ENCODE data around the gene SERPINB3.

- TF ChIP-seq POLR2A (IDR thresholded peaks at IDR 0.05; ENCODE audit: borderline replicate concordance, extremely low read depth, insufficient read depth, insufficient read length) (no peak), CTCF (IDR thresholded peaks at IDR 0.05 in 2 of 3, conservative IDR thresholded peaks at IDR 0.05 in 1 of 3; ENCODE audit: borderline replicate concordance in 1 of 3, insufficient read depth in 1 of 3, low read depth in 2 of 3, low read length in 2 of 3) (no peak), CEBPB (IDR thresholded peaks at IDR 0.05; ENCODE audit: low read depth) (no peak), RAD21 (IDR thresholded peaks at IDR 0.05; ENCODE audit: low read depth) (no peak), EZH2 (IDR thresholded peaks at IDR 0.05) (no peak), EZH2phosphoT487 (IDR thresholded peaks at IDR 0.05; ENCODE audit: borderline replicate concordance) (no peak), SIN3A (IDR thresholded peaks at IDR 0.05; ENCODE audit: low read depth) (no peak), POLR2AphosphoS5 (IDR thresholded peaks at IDR 0.05; ENCODE audit: low read depth, low read length) (no peak), SRF (IDR thresholded peaks at IDR 0.05; ENCODE audit: low read depth) (no peak)
- TF ChIP-seq, protein P1, sequence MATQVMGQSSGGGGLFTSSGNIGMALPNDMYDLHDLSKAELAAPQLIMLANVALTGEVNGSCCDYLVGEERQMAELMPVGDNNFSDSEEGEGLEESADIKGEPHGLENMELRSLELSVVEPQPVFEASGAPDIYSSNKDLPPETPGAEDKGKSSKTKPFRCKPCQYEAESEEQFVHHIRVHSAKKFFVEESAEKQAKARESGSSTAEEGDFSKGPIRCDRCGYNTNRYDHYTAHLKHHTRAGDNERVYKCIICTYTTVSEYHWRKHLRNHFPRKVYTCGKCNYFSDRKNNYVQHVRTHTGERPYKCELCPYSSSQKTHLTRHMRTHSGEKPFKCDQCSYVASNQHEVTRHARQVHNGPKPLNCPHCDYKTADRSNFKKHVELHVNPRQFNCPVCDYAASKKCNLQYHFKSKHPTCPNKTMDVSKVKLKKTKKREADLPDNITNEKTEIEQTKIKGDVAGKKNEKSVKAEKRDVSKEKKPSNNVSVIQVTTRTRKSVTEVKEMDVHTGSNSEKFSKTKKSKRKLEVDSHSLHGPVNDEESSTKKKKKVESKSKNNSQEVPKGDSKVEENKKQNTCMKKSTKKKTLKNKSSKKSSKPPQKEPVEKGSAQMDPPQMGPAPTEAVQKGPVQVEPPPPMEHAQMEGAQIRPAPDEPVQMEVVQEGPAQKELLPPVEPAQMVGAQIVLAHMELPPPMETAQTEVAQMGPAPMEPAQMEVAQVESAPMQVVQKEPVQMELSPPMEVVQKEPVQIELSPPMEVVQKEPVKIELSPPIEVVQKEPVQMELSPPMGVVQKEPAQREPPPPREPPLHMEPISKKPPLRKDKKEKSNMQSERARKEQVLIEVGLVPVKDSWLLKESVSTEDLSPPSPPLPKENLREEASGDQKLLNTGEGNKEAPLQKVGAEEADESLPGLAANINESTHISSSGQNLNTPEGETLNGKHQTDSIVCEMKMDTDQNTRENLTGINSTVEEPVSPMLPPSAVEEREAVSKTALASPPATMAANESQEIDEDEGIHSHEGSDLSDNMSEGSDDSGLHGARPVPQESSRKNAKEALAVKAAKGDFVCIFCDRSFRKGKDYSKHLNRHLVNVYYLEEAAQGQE (IDR thresholded peaks at IDR 0.05; ENCODE audit: low read depth) = no peak
- TF ChIP-seq, protein P2, sequence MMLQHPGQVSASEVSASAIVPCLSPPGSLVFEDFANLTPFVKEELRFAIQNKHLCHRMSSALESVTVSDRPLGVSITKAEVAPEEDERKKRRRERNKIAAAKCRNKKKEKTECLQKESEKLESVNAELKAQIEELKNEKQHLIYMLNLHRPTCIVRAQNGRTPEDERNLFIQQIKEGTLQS (IDR thresholded peaks at IDR 0.05) = no peak
- TF ChIP-seq, protein P3, sequence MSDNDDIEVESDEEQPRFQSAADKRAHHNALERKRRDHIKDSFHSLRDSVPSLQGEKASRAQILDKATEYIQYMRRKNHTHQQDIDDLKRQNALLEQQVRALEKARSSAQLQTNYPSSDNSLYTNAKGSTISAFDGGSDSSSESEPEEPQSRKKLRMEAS (IDR thresholded peaks at IDR 0.05) = no peak
Observed at GRCh38 chr18:63648241-63648640, 13.5 kb downstream of the SERPINB3 start.

Data from HCT116 (cell line).